Activated T-helper 1 cell treated with Interleukin-2 at 50 U/mL for 16 hours (primary cell): Measurements from ENCODE around the gene CALHM2.
"Not testable (repeated sequence)": the region's sequence is repeated elsewhere in the genome, so short reads cannot be mapped to it uniquely, and the experiment has no call there.

Experiments
- DNase-seq: peaks from one replicate; pipeline ENCODE4 v3.0.0-alpha.2; 2020; ENCODE audit warnings: low read depth

The CALHM2 gene

DNA sequence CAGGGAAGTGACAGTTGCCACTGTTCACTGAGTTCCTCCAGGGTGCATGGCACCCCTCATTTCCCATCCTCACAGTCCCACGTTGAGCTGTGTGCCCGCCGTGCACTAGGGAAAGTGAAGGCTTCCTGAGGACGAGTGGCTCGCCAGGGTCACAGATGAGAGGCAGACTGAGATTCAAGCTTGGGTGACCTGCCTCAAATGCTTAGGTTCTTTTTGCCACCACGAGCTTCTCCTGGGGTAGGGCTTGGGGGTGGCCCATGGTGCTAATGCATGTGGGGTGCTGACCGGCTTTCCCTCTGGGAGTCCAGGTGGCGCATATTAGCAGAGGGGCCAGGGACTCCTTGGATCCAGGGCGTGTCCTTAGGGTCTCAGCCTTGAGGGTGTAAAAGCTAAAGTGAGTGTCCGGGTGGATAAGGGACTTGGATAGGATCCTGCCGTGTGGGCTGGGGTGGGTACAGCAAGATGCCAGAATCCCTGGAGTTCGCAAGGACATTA, 1.9 kb downstream of the CALHM2 start:
- DNase-seq: no peak

DNA sequence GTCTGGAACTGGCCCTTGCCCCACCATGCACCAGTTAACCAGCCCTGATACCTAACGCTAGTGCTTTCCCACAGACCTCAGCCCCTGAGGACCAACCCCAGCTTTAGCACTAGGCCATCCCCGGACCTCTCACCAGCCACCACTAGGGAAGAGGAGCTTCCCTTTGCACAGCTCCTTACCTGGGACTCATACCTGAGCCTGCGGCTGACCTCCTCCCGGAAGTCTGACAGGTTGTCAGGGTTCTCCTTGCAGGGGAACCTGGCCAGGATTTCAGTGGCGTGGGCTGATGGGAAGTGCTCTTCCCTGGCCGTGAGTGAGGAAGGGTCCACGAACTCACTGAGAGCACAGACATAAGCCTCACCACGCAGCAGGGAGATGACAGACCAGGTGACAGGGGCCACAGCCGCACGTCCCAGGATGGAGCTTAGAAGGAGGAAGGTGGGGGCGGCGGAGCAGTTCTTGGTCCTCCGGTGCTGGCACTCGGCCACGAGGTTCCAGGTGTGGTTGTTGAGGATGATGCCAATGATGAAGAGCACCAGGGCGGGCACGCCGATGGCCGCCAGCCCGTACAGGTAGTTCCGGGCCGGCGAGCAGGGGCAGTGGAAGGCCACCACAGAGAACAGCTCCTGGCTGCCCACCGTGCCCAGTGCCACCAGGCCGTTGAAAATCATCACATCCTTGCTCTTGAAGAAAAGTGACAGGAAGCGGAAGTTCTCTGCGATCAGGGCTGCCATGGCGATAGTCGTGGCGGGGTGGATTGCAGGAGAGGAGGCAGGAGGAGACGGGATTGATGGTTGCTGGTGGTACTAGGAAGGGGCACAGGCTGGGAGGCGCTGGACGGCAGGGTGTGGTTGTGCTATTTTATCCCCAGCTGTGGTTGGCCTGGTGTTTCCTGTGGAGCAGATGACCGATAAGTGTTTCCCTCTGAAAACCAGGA, 2.7 kb downstream of the CALHM2 start:
- DNase-seq: no peak

DNA sequence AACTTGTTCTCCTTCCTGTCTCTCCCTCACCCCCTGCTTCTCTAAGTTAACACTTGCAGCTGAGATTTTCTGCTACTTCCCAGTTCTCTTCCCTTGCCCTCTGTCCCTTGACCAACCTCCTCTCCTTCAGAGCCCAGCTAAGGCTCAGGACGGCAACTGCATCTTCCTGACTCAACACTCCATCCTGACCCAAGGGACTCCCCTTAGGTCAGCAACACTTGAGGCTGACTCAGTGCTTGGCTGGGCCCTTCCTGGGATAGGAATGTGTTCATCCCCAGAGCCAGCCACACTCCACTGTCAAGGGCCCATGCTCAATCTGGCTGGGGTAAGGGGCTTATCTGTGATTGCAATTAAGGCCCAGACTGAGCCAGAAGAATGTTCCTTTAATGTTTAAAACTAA, 3.4 kb downstream of the CALHM2 start:
- DNase-seq: no peak

- DNase-seq: no peak
These were observed 5.0 kb downstream of the CALHM2 start for GRCh38 chr10:103447187-103447586.

DNA sequence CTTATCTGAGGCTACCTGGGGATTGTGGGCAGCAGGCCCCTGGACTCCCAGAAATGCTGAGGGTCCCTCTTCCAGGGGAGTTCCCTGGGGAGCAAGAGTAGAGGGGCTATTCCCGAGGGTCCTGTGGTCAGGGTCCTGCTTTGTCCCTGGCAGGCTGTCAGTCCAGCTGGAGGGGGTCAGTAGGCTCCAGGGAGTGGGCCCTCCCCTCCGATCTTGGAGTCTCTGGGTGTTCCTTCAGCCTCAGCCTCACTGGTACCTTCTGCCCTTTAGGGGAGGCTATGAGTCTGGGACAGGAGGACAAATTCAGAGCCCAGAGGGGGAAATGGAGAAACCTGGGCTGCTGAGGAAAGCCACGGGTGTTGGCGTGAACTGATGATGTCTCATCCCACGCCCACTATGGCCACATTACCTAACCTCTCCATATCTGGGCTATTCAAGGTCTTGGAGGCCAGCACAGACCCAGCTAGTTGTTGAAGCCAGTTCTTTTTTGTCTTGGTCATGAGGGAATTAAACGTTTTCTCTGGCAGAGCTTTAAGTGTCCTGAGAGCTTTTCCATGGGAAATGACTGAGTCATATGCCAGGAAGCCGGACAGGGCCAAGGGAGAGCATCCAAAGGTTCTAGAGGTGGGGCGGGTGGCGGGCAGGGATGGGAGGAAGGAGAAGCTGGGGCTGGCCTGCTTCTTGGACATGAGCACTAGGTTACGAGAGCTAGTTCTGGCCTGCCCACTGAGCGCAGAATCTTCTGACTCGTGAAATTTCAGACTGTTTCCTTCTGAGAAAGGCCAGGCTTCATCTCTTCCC, 6.2 kb downstream of the CALHM2 start:
- no peak for DNase-seq

- DNase-seq: no peak
These were observed 6.8 kb downstream of the CALHM2 start for GRCh38 chr10:103445366-103445765.

DNA sequence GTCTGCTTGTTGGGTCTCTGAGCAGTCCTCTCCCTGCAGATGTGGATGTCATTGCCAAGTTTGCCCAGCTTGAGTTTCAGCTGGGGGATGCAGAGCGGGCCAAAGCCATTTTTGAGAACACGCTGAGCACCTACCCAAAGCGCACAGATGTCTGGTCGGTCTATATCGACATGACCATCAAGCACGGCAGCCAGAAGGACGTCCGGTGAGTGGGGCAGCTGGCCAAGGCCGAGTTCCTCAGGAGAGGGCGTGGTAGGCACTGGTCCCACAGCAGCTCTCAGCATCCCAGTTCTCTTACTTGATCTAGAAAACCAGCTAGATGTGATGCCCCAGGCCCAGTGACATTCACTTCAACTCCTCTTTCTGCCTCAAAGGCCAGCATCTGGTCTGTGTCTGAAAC, 7.7 kb downstream of the CALHM2 start:
- no peak for DNase-seq

GRCh38 chr10:103443475-103444185, 8.5 kb downstream of the CALHM2 start:
- DNase-seq: no peak

GRCh38 chr10:103442031-103442461, 10.1 kb downstream of the CALHM2 start:
- DNase-seq: no peak

DNA sequence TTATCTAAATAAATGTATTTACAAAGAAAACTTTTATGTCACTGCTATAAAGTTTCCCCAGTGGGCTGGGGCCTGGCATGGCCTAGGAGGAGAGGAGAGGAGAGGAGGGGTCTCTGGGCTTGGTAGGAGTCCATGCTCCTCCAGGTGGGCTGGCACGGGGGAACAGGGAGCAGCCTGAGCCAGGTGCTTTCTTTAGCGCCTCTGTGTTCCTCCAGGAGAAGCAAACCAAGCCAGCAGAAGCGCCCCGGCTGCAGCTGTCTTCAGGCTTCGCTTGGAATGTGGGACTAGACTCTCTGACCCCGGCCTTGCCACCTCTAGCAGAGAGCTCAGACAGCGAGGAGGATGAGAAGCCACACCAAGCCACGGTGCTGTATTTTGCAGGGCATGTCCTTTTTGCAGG, 10.6 kb downstream of the CALHM2 start:
- DNase-seq: no peak

DNA sequence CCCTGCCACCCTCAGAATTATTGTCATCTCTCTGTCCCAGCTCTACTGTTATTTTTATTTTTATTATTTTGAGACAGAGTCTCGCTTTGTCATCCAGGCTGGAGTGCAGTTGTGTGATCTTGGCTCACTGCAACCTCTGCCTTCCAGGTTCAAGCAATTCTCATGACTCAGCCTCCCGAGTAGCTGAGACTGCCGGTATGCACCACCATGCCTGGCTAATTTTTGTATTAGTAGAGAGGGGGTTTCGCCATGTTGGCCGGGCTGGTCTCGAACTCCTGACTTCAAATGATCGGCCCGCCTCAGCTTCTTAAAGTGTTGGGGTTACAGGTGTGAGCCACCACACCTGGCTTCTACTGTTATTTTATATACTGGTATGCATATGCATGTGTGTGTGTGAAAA, 11.0 kb downstream of the CALHM2 start:
- DNase-seq: no peak

DNA sequence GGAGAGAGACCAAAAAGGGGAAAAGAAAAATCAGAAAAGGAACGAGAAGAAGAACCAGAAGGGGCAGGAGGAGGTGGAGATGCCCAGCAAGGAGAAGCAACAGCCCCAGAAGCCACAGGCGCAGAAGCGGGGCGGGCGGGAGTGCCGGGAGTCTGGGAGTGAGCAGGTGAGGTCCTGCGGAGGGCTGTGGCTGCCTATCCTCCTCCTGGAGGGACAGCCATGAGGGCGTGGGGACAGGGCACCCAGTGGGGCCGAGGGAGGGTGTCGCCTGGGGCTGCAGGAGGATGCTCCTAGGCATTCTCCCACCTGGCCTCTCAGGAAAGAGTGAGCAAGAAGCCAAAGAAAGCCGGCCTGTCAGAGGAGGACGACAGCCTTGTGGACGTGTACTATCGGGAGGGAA, 11.8 kb downstream of the CALHM2 start:
- no peak for DNase-seq

DNA sequence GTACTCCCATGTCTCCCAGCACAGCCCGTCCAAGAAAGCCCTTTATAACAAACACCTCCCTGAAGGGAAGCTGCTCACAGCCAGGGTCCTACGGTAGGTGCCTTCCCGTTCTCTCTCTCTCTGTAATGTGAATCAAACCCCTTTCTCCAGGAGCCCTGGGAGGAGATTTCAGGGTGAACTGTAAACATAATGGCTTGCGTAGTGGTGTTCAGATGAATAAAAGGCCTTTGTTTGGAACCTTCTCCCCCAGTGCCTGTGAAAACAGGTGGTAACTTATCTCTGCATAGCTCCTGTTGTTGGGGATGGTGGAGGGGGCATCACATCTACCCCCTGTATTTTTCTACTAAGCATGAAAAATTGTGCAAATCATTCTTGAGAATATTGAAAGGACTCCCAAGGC, 12.4 kb downstream of the CALHM2 start:
- DNase-seq: no peak

DNA sequence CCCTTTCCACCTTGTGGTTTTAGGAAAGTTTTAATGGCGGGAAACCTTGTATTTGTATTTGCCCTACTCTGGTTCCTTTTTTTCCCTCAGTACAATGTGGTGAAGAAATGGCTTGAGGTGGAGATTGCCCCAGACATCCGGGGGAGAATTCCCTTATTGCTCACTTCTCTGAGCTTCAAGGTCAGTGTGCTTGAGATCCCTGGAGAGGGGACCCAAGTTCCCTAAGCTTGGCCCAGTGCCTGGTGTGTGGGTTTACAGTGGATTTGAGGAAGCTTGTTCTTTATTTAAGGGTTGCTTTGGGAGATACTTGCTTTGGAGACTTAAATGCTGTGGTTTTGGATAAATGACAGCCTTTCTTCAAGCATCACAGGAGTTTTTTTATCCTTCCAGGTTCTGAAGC, 18.3 kb downstream of the CALHM2 start:
- no peak for DNase-seq

DNA sequence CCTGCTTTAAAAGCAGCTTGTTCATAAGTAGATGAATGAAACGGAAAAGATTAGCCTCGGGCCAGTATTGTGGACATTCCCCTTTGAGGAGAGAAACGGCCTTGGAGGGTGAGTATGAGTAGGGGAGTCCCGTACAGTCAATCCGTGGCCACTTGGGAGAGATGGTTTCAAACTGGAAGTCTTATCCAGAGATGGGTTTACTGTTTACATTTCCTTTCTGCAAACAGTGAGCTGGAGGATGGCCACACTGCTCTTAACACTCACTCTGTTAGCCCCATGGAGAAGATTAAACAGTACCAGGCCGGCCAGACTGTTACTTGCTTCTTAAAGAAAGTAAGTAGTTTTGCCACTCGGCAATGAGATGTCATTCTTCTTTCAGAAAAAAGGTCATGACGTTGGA, 20.3 kb downstream of the CALHM2 start:
- no peak for DNase-seq

GRCh38 chr10:103429647-103430046, 22.5 kb downstream of the CALHM2 start:
- DNase-seq: no peak

DNA sequence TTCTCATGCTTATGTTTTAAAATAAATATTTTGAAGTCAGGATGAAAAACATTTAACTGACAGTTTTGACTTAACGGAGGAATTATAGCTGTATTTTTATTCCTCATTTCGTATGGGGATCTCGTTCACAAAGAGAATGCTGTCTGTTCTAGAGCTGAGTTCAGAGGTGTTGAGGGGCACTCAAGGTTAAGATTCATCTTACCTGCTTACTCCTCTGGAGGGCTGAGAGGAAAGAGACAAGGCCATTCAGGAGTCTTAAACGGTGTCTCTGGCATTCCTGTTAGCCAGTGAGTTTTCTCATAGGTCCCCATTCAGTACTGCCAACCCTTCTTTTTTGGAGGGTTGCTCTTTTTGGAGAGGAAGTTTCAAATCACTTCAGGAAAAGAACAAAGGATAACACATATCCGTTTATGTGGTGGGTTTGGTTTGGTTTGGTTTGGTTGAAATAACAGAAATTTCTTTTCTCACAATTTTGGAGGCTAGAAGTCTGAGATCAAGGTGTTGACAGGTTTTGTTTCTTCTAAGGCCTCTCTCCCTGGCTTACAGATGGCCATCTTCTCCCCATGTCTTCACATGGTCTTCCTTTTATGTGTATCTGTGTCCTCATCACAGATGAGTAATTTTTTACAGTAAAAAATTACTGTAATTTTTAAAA, 23.1 kb downstream of the CALHM2 start:
- no peak for DNase-seq

DNA sequence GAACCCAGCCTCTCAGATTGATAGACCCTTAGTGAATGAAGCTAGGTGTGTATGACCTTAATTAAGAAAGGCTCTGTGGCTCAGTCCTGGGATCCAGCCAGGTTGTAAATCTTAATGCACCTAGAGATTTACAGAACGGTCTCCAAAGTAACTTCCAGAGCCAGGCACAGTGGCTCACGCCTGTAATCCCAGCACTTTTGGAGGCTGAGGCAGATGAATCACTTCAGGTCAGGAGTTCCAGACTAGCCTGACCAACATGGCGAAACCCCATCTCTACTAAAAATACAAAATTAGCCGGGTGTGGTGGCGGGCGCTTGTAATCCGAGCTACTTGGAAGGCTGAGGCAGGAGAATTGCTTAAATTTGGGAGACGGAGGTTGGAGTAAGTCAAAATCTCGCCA, 24.3 kb downstream of the CALHM2 start:
- DNase-seq: no peak

- DNase-seq: no peak
These were observed 28.4 kb downstream of the CALHM2 start for GRCh38 chr10:103423748-103424147.

DNA sequence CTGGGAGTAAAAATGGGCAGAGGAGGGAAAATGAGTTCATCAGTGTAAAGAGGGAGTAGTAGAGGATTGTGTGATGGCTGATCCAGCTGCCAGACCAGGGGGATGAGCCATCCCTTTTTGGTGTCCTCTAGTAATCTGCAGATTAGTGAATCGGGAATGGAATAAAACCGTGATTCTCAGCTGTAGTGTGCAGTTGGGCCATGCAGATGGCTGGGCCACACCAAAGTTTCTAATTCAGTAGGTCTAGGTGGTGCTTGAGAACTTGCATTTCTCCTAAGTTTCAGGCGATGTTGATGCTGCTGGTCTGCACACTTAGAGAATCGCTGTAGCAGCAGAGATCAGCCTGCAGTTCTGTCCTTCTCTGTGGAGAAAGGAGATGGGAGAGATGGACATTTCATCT, 33.1 kb downstream of the CALHM2 start:
- DNase-seq: no peak

GRCh38 chr10:103417601-103418000, 34.6 kb downstream of the CALHM2 start:
- no peak for DNase-seq

GRCh38 chr10:103417148-103417469, 35.1 kb downstream of the CALHM2 start:
- not testable (repeated sequence) for DNase-seq
